ENCODE data around the gene KIAA1586. TPM values are rescaled to one million over a fixed set of nuclear protein-coding genes. Genes with fewer than 3 reads are reported as not detected.
"Not testable (repeated sequence)": the region's sequence is repeated elsewhere in the genome, so short reads cannot be mapped to it uniquely, and the experiment has no call there.

Gene KIAA1586
- total RNA-seq, 1 donor from 2014 or later: 7.5 TPM

DNA sequence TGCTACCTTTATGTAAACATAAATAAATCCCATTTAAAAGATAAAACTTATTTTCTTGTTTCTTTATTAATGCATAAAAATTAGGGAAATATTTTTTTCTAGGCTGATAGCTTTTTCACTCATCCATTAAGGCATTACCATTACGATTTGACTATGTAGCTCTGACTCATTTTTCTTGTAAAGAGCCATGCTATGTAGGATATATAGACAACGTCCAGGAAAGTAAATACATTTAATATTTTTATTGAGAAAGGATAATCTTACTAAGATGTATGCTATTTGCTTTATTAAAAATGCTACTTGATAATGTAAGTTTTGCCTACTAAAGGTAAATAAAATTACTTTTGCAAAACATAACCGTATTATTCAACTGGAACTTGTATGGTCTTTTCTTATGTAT lies 19.2 kb upstream of the KIAA1586 start:
- no peak overlapping the region for H3K4me3 ChIP-seq (ENCODE audit: low read depth, low read length)
- TF ChIP-seq, protein P1, sequence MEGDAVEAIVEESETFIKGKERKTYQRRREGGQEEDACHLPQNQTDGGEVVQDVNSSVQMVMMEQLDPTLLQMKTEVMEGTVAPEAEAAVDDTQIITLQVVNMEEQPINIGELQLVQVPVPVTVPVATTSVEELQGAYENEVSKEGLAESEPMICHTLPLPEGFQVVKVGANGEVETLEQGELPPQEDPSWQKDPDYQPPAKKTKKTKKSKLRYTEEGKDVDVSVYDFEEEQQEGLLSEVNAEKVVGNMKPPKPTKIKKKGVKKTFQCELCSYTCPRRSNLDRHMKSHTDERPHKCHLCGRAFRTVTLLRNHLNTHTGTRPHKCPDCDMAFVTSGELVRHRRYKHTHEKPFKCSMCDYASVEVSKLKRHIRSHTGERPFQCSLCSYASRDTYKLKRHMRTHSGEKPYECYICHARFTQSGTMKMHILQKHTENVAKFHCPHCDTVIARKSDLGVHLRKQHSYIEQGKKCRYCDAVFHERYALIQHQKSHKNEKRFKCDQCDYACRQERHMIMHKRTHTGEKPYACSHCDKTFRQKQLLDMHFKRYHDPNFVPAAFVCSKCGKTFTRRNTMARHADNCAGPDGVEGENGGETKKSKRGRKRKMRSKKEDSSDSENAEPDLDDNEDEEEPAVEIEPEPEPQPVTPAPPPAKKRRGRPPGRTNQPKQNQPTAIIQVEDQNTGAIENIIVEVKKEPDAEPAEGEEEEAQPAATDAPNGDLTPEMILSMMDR (conservative IDR thresholded peaks at IDR 0.05; ENCODE audit: low read depth, low read length): no peak

DNA sequence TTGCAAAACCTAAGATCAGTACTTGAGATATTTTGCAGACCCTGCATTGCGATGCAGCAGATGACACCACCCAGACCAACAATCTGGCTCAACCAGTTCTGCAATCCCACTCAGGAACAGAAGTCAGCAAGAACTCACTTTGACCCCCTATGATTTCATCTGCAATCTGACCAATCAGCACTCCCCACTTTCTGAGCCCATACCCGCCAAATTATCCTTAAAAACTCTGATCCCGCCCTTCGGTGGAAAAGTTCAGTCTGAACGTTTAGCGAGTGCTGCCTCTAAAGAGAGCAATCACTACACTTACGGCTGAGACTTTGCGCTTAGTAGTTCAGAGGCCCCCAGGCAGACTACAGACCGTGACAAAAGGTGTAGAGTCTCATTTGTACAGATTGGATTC lies 17.3 kb upstream of the KIAA1586 start:
- no peak for DNase-seq (ENCODE audit: low read depth)
- TF ChIP-seq, protein P1 (conservative IDR thresholded peaks at IDR 0.05; ENCODE audit: low read depth, low read length): no peak
- no peak overlapping the region for H3K4me3 ChIP-seq (ENCODE audit: low read depth, low read length)

More for the DNA sequence above, 19.2 kb upstream of the KIAA1586 start:
- DNase-seq (ENCODE audit: low read depth): no peak

DNA sequence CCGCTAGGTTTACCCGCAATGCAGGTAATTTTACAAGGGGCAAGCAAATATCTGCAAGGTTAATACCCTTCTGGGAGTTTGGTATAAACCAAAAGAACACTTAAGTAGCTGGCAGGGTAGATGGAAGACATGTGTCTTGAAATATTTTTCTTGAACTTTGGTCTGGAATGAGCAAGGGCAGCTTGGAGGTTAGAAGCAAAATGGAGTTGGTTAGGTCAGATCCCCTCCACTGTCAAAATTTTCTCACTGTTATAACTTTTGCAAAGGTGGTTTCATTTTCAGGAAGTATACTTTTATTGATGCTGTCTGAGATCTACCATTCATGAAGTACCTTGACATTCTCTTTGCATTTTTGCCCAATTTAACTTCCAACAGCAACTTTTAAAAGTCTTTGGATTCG lies 13.3 kb upstream of the KIAA1586 start:
- no peak overlapping the region for H3K4me3 ChIP-seq (ENCODE audit: low read depth, low read length)
- TF ChIP-seq, protein P1 (conservative IDR thresholded peaks at IDR 0.05; ENCODE audit: low read depth, low read length): no peak
- no peak for DNase-seq (ENCODE audit: low read depth)

DNA sequence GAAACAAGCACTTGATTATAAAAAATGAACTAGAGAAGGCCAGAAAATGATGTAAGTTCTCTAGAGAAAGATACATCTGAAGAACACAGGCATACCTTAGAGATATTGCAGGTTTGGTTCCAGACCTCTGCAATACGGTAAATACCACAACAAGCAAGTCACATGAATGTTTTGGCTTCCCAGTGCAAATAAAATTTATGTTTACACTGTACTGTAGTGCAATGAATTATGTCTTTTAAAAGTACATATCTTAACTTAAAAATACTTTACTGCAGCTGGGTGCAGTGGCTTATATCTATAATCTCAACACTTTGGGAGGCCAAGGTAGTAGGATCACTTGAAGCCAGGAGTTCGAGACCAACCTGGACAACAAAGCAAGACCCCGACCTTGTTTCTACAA lies 10.9 kb upstream of the KIAA1586 start:
- no peak for DNase-seq (ENCODE audit: low read depth)
- H3K4me3 ChIP-seq (ENCODE audit: low read depth, low read length): no peak overlapping the region
- TF ChIP-seq, protein P1 (conservative IDR thresholded peaks at IDR 0.05; ENCODE audit: low read depth, low read length): no peak

DNA sequence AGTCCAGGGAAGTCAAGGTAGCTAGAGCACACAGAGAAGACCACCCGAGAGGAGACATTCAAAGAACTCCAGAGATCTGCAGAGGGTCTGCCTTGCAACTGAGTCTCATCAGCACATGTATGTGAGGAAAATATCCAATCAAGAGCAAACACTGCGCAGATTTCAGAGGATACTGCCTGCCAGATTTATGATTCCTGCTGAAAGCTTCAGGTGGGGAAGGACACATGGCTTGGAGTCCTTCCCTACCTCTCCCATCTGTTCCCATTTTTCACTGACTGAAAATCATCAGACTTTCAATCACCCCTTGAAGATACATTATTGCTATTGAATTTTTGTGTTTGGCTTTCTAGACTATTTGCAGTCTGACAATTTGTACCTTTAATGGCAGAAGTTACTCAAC lies 7.6 kb upstream of the KIAA1586 start:
- no peak for DNase-seq (ENCODE audit: low read depth)
- TF ChIP-seq, protein P1 (conservative IDR thresholded peaks at IDR 0.05; ENCODE audit: low read depth, low read length): no peak
- H3K4me3 ChIP-seq (ENCODE audit: low read depth, low read length): no peak overlapping the region

DNA sequence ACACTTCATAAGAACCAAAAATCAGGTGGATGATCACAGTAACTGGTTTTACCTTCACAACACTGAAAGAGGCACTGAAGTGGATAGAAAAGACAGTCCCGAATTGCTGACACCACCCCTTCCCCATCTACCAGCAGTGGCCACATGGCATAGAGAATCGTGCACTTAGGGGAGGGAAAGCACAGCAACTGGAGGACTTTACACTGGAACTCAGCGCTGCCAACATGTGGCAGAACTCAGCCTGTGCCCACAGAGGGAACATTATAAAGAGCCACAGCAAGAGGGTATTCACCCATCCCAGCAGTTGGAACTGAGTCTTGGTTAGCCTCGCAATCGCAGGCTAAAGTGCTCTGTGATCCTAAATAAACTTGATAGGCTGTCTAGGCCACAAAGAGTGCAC lies 6.5 kb upstream of the KIAA1586 start:
- H3K4me3 ChIP-seq (ENCODE audit: low read depth, low read length): no peak overlapping the region
- TF ChIP-seq, protein P1 (conservative IDR thresholded peaks at IDR 0.05; ENCODE audit: low read depth, low read length): peak; percentile 42
- no peak for DNase-seq (ENCODE audit: low read depth)

DNA sequence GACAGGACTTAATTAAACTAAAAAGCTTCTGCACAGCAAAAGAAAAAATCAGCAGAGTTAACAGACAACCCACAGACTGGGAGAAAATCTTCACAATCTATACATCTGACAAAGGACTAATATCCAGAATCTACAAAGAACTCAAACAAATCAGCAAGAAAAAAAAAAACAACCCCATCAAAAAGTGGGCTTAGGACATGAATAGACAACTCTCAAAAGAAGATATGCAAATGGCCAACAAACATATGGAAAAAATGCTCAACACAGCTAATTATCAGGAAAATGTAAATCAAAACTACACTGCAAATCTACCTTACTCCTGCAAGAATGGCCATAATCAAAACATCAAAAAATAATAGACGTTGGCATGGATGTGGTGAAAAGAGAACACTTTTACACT lies 2.4 kb upstream of the KIAA1586 start:
- not testable (repeated sequence) for H3K4me3 ChIP-seq (ENCODE audit: low read depth, low read length); DNase-seq (ENCODE audit: low read depth)

DNA sequence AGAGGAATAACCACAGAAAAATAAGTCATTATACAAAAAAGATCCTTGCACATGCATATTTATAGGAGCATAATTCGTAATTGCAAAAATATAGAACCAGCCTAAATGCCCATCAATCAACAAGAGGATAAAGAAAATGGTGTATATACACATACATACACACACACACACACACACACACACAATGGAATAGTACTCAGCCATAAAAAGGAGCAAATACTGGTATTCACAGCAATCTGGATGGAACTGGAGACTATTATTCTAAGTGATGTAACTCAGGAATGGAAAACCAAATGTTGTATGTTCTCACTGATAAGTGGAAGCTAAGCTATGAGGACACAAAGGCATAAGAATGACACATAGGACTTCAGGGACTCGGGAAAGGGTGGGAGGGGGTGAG lies 1.9 kb upstream of the KIAA1586 start:
- TF ChIP-seq, protein P1 (conservative IDR thresholded peaks at IDR 0.05; ENCODE audit: low read depth, low read length): no peak
- no peak for DNase-seq (ENCODE audit: low read depth)

DNA sequence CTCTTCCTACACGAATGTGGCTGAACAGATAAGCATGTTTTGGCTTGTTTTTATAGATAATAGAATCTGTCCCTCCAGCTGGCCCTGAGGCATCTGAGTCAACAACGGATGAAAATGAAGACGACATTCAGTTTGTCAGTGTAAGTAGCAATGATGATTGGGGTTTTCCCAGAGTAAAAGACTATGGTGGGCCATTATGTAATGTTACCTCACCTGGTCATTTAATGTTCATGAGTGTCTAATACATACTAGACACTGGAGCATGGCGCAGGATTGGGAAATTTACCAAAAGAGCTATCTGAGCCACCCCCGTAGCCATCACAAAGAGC lies 728 bp downstream of the KIAA1586 start:
- not testable (repeated sequence) for DNase-seq (ENCODE audit: low read depth); H3K4me3 ChIP-seq (ENCODE audit: low read depth, low read length)

More for the DNA sequence above, 1.9 kb upstream of the KIAA1586 start:
- H3K4me3 ChIP-seq (ENCODE audit: low read depth, low read length): no peak overlapping the region

DNA sequence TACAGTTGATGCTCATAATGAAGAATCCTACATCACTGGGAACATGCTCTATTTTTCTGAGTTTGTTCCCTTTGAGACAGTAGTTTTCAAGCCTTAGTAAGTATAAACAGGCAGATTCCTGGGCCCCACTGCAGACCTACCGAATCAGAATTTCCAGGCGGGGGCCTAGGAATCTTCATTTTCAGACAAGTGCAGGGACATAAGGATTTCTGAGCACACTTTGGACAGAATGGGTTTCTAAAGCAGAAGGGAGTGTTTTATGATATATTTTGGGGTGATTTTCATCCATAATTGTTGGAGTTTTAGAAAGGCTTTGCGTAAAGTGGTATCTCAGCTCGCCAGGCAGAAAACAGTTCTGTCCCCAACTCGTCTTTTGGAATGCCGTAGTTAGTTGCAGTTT lies 1.4 kb downstream of the KIAA1586 start:
- not testable (repeated sequence) for DNase-seq (ENCODE audit: low read depth); H3K4me3 ChIP-seq (ENCODE audit: low read depth, low read length)
